ENCODE results near the gene NPIPB2.

NPIPB2 gene

GRCh38 chr16:11901091-11901490 lies 40.8 kb downstream of the NPIPB2 start:
- peak; percentile 22 for DNase-seq (ENCODE audit: low spot score)

DNA sequence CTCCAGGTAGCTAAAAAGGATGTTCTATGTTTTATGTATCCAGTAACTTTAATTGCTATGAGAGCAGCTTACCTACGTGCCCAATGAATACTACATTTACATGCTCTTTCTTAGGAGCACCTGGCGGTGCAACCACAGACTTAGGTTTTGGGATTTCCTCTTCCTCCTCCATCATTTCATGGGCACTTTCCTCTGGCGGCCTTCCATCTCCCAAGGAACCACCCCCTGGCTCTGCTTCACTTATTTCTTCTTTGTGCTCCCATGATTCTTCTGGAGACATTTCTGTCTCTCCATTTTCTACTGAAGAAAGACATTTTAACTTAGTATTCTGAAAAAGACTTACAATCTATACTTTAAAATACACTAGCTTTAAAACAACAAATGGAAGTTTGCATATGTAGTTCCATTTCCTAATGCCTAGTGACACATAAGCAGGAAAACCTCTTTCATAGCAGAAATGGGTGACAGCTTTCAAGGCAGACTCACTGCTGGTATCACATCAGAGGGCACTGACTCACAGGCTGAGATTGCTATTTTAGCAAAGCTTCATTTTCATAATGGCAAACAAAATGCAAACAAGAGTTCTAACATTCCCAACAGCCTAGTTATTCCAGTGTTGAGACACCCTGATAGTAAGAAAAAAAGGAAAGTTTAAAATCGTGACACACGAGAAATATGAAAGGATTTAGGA lies 45.2 kb downstream of the NPIPB2 start:
- DNase-seq (ENCODE audit: low spot score), result peak; percentile 63

GRCh38 chr16:11893571-11893970 lies 48.3 kb downstream of the NPIPB2 start:
- DNase-seq (ENCODE audit: low spot score), result no peak

DNA sequence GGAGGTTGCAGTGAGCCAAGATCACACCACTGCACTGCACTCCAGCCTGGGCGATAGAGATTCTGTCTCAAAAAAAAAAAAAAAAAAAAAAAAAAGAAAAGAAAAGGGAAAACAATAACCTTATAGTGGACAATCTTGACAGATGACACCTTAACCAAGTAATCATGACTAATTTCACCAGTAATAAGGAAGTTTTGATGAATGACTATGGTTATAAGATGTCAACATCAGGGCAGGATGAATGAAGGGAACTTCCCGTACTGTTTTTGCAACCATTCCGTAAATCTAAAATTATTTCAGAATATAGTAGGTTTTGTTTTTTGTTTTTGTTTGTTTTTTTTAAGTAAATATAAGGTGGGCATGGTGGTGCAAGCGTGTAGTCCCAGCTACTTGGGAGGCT lies 49.1 kb downstream of the NPIPB2 start:
- no peak for DNase-seq (ENCODE audit: low spot score)

DNA sequence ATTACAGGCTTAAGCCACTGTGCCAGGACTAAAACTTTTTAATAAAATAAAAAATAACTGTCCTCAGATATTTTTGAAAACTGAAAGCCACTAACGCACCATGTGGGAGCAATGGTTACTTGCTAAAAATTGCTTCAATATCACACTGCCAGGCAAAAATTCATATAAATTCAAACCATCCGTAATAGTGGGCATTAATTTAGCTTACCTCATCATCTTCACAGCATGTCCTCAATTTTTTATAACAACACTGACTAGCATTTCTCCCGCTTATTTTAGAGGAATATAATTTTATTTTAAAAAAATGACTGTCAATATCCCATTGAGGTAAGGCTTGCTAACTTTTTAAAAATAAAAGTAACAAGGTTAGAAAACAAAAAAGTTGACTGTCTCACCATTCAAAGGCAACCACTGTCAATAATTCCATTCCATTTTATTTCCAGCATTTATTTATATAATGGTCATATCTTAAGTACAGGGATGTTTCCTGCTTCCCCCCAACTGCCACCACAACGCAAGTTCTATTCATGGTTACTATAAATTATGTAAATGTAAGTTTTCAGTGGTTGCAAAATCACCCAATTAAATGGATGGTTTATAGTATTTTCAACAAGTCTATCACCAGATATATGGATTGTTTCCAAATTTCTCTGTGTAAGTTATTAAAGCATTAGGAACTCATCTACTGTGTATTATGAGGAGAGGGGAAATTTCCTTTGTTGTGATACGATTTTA lies 51.4 kb downstream of the NPIPB2 start:
- DNase-seq (ENCODE audit: low spot score), result no peak

- no peak for DNase-seq (ENCODE audit: low spot score)
Measured at GRCh38 chr16:11886881-11887280, 55.0 kb downstream of the NPIPB2 start.

- DNase-seq (ENCODE audit: low spot score), result no peak
Measured at GRCh38 chr16:11884035-11884434, 57.8 kb downstream of the NPIPB2 start.

DNA sequence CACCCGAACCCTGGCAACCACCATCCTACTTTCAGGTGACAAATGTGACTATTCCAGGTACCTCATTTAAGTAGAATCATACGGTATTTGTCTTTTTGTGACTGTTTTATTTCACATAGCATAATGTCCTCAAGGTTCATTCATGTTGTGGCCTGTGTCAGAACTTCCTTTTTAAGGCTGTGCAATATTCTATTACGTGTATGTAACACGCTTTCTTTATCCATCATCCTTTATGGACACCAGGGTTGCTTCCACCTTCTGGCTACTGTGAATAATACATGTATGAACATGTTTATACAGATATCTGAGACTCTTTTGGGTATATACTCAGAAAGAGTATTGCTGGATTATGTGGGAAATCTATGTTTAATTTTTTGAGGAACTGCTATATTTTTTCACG lies 61.8 kb downstream of the NPIPB2 start:
- DNase-seq (ENCODE audit: low spot score), result no peak

DNA sequence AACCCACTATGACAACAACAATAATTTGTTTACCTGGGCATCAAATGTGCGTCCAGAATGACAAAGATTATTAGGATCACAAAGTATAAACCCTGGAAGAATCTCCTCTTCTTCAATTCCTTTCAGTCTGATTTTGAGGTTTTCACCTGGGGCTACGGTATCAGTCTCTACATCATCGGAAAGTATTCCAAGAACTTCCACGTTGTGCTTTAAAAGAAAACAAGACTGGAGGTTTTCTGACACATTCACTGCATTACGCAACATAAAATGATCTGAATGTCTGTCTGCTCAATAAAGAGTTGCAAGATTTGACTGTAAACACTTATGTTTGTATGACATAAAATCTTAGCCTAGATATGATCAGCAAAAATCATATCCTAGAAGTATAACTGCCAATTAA lies 64.5 kb downstream of the NPIPB2 start:
- peak; percentile 16 for DNase-seq (ENCODE audit: low spot score)

Measured in GM03348 (cell line).